ENCODE measurements around the gene RGL2. TPM values are rescaled to one million over a fixed set of nuclear protein-coding genes. Genes with fewer than 3 reads are reported as not detected.

The RGL2 gene, protein sequence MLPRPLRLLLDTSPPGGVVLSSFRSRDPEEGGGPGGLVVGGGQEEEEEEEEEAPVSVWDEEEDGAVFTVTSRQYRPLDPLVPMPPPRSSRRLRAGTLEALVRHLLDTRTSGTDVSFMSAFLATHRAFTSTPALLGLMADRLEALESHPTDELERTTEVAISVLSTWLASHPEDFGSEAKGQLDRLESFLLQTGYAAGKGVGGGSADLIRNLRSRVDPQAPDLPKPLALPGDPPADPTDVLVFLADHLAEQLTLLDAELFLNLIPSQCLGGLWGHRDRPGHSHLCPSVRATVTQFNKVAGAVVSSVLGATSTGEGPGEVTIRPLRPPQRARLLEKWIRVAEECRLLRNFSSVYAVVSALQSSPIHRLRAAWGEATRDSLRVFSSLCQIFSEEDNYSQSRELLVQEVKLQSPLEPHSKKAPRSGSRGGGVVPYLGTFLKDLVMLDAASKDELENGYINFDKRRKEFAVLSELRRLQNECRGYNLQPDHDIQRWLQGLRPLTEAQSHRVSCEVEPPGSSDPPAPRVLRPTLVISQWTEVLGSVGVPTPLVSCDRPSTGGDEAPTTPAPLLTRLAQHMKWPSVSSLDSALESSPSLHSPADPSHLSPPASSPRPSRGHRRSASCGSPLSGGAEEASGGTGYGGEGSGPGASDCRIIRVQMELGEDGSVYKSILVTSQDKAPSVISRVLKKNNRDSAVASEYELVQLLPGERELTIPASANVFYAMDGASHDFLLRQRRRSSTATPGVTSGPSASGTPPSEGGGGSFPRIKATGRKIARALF
- 39.8 and 52.5 TPM in 2 replicates for total RNA-seq

DNA sequence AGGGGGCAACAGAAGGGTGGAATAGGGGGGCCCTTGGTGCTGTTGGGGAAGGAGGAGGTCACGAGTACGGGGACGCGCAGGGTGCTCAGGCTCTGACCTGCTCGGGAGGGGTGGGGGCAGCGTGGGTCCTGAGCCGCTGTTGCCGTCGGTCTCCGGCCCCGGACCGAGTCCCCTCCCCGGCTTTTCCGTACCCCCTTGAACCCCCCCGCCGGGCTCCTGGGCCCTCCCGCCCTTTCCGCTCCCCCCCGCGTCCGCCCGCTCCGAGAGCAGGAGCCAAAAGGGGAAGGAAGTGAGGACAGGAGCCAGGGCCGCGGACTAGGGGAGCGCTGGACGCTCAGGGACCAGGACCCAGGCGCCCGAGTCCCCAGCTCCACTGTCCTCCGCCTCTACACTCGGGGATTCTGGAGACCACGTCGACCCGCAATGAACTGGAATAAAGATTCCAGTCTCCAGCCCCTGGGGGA lies at the start of gene RGL2:
TSS of gene RGL2 (minus strand) at position 170 of the 464 bp plus-strand sequence. CDS start 332 bp downstream, outside the sequence.

DNA sequence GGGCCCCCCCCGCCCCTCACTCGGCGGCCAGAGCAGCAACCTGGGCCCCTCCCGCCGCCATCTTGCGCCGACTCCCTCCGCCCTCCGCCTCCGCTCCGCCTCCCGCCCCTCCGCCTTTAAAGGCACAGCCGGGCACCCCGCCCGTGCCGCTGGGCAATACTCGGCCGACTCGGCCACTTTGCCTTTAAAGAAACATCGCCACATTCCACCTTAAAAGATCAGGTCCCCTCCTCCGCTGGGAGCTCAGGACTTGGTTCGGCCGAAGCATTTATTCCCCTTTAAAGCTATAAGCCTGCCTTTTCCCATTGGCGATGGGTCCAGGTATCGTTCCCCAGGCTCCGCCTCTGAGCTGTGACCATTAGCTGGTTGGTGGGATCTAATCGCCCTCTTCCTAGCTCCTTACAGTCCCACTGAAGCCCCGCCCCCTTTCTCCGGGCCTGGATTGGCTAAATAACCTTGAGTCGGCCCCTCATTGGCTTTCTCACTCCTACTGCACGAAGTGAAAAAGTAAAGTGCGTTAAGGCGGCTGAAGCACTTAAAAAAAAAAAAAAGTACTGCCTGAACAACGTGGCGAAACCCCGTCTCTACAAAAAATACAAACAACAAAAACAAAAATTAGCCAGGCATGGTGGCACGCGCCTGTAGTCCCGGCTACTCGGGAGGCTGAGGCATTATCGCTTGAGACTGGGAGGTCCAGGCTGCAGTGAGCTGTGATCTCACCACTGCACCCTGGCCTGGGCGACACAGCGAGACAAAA lies 19.1 kb upstream of the RGL2 start, which contains the start of gene ZBTB22:
TSS of gene ZBTB22 (minus strand) at position 76 of the 757 bp plus-strand sequence. CDS start 828 bp downstream, outside the sequence.

DNA sequence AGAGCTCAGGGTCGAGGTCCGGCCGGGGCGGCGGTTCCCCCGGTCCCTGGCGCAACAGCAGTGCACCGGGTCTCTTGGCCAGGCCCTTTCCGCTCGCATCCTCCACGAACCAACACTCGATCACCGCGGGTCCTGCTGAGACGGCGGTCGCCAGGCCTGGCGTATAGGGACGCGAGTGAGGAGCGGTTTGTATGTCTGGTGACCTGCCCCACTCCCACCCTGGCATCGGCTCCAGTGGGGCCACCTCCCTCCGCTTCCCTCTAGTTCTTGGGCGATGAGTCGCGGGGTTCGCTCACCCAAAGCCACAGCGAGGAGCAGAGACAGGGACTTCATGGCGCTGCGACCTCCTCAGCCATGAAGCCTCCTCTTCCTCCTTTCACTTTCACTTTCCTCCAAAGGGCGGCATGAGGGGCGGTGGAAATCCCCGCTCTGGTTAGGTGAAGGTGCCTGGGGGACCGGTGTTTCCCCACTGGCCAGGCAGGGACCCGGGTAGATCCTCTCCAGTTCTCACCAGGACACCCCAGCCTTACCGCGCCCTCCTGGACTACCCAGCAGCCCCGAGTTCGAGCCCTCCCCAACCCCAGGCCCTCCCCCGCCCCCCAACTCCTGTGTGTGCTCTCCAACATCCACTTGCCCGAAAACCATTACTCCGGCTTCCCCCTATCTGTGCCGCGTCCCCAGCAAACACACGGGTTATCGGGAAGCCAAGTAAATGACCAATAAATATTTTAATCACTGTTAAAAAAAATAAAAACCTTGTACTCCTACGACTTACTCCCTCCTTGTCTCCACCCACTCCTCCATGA lies 15.2 kb upstream of the RGL2 start, which contains the start of gene TAPBP:
TSS of gene TAPBP (minus strand) at position 370 of the 806 bp plus-strand sequence. CDS start at position 333, 37 bp downstream.

DNA sequence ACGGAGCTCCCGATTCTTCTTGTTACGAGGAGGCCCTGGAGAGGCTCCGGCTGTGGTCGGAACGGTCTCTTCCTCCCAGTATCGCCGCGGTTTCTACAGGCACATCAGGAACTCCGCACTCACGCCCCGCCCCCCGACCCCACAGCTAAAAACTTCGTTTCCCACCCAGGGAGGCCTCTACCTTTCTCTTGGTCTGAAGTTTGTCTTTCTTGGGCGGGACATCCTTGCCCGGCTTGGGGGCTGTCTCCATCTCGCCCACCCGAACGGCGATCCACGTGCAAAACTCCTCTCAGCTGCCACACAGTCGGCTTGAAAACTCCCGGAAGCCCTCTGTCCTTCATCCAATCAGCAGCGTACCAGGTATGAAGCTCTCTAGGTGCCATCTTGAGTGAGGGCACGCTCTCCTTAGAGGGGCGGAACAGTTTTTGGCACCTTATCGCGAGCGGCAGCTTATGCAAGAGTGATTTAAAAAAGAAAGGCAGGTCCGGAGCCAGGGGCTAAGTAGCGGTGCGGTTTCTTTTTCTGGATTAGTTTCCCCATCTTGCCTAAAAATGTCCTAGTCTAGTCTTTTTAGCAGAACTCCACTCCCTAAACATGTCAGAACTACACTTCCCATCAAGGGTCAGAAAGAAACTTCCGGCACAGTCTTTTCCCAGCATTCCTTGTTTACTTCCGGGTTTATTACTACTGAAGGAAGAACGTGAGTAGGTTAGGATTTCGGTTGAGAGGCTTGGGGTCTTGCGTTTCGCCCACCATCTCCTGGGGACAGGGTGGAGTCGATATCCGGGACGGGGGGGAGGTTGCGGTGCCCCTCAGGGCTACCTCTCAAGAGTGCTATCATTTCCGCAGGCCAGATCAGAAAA lies 9.6 kb downstream of the RGL2 start, which contains the start of the genes PFDN6 and WDR46:
TSS of gene PFDN6 (plus strand) at position 681 of the 863 bp plus-strand sequence. CDS start 256 bp downstream, outside the sequence.
TSS of gene WDR46 (minus strand) at position 319 of the 863 bp plus-strand sequence. CDS start at position 250, 69 bp downstream.

DNA sequence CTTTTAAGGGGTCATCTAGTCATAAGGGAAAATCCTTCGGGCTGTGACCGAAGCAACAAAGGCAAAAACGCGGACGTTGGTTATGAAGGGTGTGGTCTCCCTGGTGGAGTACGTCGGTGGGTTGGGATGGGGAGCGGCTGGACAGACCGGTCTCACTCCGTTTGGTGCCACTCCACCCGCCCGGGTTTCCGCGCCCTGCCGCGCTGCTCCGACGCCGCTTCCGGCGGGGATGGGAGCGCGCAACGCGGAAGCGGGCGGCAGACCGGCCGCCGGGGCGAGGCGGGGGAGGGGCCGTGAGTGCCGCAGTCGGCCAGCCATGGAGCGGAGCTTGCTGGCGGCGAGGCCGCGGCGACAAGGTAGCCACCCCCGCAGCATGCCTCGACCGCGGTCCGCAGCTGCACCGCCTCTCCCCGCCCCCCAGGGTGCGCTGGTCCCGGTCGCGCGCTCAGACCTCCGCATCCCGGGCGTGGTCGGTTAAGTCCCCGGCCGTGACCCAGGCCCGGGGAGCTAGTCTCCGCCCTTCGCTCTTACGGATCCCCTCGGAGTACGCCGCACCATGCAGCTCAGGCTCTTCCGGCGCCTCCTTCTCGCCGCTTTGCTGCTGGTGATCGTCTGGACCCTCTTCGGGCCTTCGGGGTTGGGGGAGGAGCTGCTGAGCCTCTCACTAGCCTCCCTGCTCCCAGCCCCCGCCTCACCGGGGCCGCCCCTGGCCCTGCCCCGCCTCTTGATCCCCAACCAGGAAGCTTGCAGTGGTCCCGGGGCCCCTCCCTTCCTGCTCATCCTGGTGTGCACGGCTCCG lies 21.7 kb downstream of the RGL2 start, which contains the start of gene B3GALT4:
TSS of gene B3GALT4 (plus strand) at position 260 of the 799 bp plus-strand sequence. CDS start at position 557, 297 bp downstream.

DNA sequence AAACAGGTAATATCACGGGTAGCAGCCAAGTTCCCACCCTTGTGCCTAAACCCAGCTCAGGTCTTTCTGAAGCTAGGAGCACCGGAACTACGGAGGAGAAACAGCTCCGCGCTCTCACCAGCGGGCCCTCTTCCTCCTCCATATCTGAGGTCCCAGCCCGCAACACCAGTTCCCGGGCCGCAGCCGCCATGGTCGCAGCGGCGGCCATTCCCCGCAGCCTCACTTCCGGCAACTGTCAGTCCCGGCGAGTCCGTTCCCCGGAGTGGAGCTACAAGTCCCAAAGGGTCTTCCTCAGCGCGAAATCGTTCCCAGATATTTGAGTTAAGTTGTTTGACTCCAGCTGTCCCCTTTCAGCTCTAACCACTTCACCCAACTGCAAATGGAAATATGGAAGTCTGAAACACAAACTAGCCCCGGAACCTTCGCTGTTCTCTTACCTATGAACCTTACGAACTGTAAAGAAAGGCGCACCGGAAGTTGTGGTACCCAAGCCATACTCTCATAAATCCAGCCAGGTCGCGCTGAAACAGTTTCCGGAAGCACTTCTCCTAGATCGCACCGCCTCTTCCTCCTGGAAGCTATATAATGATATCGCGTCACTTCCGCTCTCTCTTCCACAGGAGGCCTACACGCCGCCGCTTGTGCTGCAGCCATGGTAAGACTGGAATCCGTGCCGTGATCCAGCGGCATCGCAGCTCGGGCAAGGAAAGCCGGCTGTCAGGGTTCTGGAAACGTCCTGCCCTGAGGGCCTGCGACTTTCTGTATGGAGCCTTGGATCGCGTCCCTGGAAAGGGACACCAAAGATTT lies 27.1 kb downstream of the RGL2 start, which contains the start of the genes RPS18 and VPS52:
TSS of gene RPS18 (plus strand) at position 608 of the 807 bp plus-strand sequence. CDS start at position 653, 45 bp downstream.
TSS of gene VPS52 (minus strand) at position 409 of the 807 bp plus-strand sequence. CDS start at position 208, 201 bp downstream.

Other genes starting within 250 kb of the RGL2 start
- gene HLA-DPA1, start 225.3 kb downstream of the RGL2 start, total RNA-seq, result 10.8 and 12.3 TPM in 2 replicates
- gene HLA-DPB1, start 223.0 kb downstream of the RGL2 start, total RNA-seq, result 18.9 and 33.0 TPM in 2 replicates
- gene COL11A2, start 106.5 kb downstream of the RGL2 start, total RNA-seq, result 0.16 and 0.38 TPM in 2 replicates
- 15.4 and 26.1 TPM in 2 replicates for gene RXRB, start 98.3 kb downstream of the RGL2 start, total RNA-seq
- 72.4 and 109 TPM in 2 replicates for gene SLC39A7, start 98.1 kb downstream of the RGL2 start, total RNA-seq
- 8.1 and 11.0 TPM in 2 replicates for gene HSD17B8, start 94.3 kb downstream of the RGL2 start, total RNA-seq
- gene RING1, start 90.4 kb downstream of the RGL2 start, total RNA-seq, result 21.0 and 31.4 TPM in 2 replicates
- gene VPS52, start 27.1 kb downstream of the RGL2 start, total RNA-seq, result 27.5 and 44.3 TPM in 2 replicates
- 3,373 and 4,771 TPM in 2 replicates for gene RPS18, start 26.9 kb downstream of the RGL2 start, total RNA-seq
- gene B3GALT4, start 21.8 kb downstream of the RGL2 start, total RNA-seq, result 4.8 and 10.0 TPM in 2 replicates
- gene WDR46, start 9.7 kb downstream of the RGL2 start, total RNA-seq, result 59.7 and 74.5 TPM in 2 replicates
- gene PFDN6, start 9.3 kb downstream of the RGL2 start, total RNA-seq, result 34.9 and 35.5 TPM in 2 replicates
- 67.3 and 138 TPM in 2 replicates for gene TAPBP, start 15.1 kb upstream of the RGL2 start, total RNA-seq
- gene ZBTB22, start 18.8 kb upstream of the RGL2 start, total RNA-seq, result 13.4 and 21.8 TPM in 2 replicates
- 43.7 and 69.9 TPM in 2 replicates for gene DAXX, start 24.0 kb upstream of the RGL2 start, total RNA-seq
- 14.0 and 25.6 TPM in 2 replicates for gene KIFC1, start 92.9 kb upstream of the RGL2 start, total RNA-seq
- gene PHF1, start 112.1 kb upstream of the RGL2 start, total RNA-seq, result 9.4 and 16.7 TPM in 2 replicates
- gene CUTA, start 119.2 kb upstream of the RGL2 start, total RNA-seq, result 52.1 and 53.3 TPM in 2 replicates
- gene SYNGAP1, start 121.1 kb upstream of the RGL2 start, total RNA-seq, result 1.5 and 2.6 TPM in 2 replicates
- 5.7 and 8.3 TPM in 2 replicates for gene ZBTB9, start 155.6 kb upstream of the RGL2 start, total RNA-seq